Suppressor macrophage treated with lipopolysaccharide for 4 hours (primary cell): ENCODE data around the gene EPHX1.
"Not testable (repeated sequence)": the region's sequence is repeated elsewhere in the genome, so short reads cannot be mapped to it uniquely, and the experiment has no call there.

Source experiments
- DNase-seq: peaks from one replicate; pipeline ENCODE4 v3.0.0-alpha.2; 2020

EPHX1 gene

GRCh38 chr1:225817611-225818061 lies 7.7 kb downstream of the EPHX1 start:
- DNase-seq, result peak; percentile 59

GRCh38 chr1:225818229-225818628 lies 8.3 kb downstream of the EPHX1 start:
- no peak for DNase-seq

- no peak for DNase-seq
Measured at GRCh38 chr1:225819346-225820192, 9.6 kb downstream of the EPHX1 start.

GRCh38 chr1:225820522-225821120 lies 10.7 kb downstream of the EPHX1 start:
- DNase-seq, result no peak

- DNase-seq, result no peak
Measured at GRCh38 chr1:225822655-225823403, 12.9 kb downstream of the EPHX1 start.

GRCh38 chr1:225823811-225824261 lies 13.9 kb downstream of the EPHX1 start:
- DNase-seq, result no peak

- DNase-seq, result no peak
Measured at GRCh38 chr1:225824533-225824941, 14.6 kb downstream of the EPHX1 start.

- no peak for DNase-seq
Measured at GRCh38 chr1:225825078-225825477, 15.2 kb downstream of the EPHX1 start.

GRCh38 chr1:225825607-225826007 lies 15.7 kb downstream of the EPHX1 start:
- peak; percentile 49 for DNase-seq

- DNase-seq, result no peak
Measured at GRCh38 chr1:225827076-225827475, 17.2 kb downstream of the EPHX1 start.

- no peak for DNase-seq
Measured at GRCh38 chr1:225828706-225829345, 18.9 kb downstream of the EPHX1 start.

GRCh38 chr1:225830841-225831240 lies 20.9 kb downstream of the EPHX1 start:
- DNase-seq, result no peak

GRCh38 chr1:225834417-225835329 lies 24.7 kb downstream of the EPHX1 start:
- no peak for DNase-seq

- DNase-seq, result no peak
Measured at GRCh38 chr1:225835856-225836255, 25.9 kb downstream of the EPHX1 start.

GRCh38 chr1:225836296-225836695 lies 26.4 kb downstream of the EPHX1 start:
- not testable (repeated sequence) for DNase-seq

- no peak for DNase-seq
Measured at GRCh38 chr1:225838793-225839192, 28.9 kb downstream of the EPHX1 start.

- DNase-seq, result no peak
Measured at GRCh38 chr1:225840223-225840610, 30.3 kb downstream of the EPHX1 start.

- DNase-seq, result no peak
Measured at GRCh38 chr1:225840713-225841112, 30.8 kb downstream of the EPHX1 start.

- no peak for DNase-seq
Measured at GRCh38 chr1:225842074-225842473, 32.1 kb downstream of the EPHX1 start.

GRCh38 chr1:225842788-225843425 lies 33.0 kb downstream of the EPHX1 start:
- no peak for DNase-seq

- no peak for DNase-seq
Measured at GRCh38 chr1:225843426-225843795, 33.5 kb downstream of the EPHX1 start.
